GM19438 (cell line): ENCODE measurements around the gene CASQ1.

Experiments used
- ATAC-seq: cut with Tn5 transposase; IDR thresholded peaks from one replicate; pipeline ENCODE4 v1.9.1; 2021; ENCODE audit warnings: low read depth; ENCODE audit not compliant: unreplicated experiment

Gene CASQ1

GRCh38 chr1:160168016-160168415 is 22.4 kb upstream of the CASQ1 start:
- ATAC-seq = no peak

GRCh38 chr1:160168609-160169369 is 21.6 kb upstream of the CASQ1 start:
- ATAC-seq = no peak

- ATAC-seq = peak; percentile 53
Measured at GRCh38 chr1:160169553-160170399, 20.6 kb upstream of the CASQ1 start.

- no peak for ATAC-seq
Measured at GRCh38 chr1:160171354-160171753, 19.0 kb upstream of the CASQ1 start.

- no peak for ATAC-seq
Measured at GRCh38 chr1:160171980-160172379, 18.4 kb upstream of the CASQ1 start.

GRCh38 chr1:160177231-160177630 is 13.1 kb upstream of the CASQ1 start:
- no peak for ATAC-seq

GRCh38 chr1:160177667-160178066 is 12.7 kb upstream of the CASQ1 start:
- no peak for ATAC-seq

- ATAC-seq = no peak
Measured at GRCh38 chr1:160178731-160179130, 11.6 kb upstream of the CASQ1 start.

- no peak for ATAC-seq
Measured at GRCh38 chr1:160179336-160179735, 11.0 kb upstream of the CASQ1 start.

- ATAC-seq = no peak
Measured at GRCh38 chr1:160186246-160186645, 4.1 kb upstream of the CASQ1 start.

- ATAC-seq = no peak
Measured at GRCh38 chr1:160186729-160187128, 3.6 kb upstream of the CASQ1 start.

GRCh38 chr1:160187407-160187806 is 3.0 kb upstream of the CASQ1 start:
- ATAC-seq = no peak

GRCh38 chr1:160188341-160188740 is 2.0 kb upstream of the CASQ1 start:
- no peak for ATAC-seq

- no peak for ATAC-seq
Measured at GRCh38 chr1:160191756-160192155, 1.4 kb downstream of the CASQ1 start.

- no peak for ATAC-seq
Measured at GRCh38 chr1:160192234-160192633, 1.9 kb downstream of the CASQ1 start.

- no peak for ATAC-seq
Measured at GRCh38 chr1:160193091-160193819, 2.9 kb downstream of the CASQ1 start.

GRCh38 chr1:160193832-160194736 is 3.7 kb downstream of the CASQ1 start:
- ATAC-seq = no peak

- no peak for ATAC-seq
Measured at GRCh38 chr1:160194737-160195059, 4.3 kb downstream of the CASQ1 start.

GRCh38 chr1:160196143-160196542 is 5.8 kb downstream of the CASQ1 start:
- ATAC-seq = no peak

- ATAC-seq = no peak
Measured at GRCh38 chr1:160197231-160197630, 6.9 kb downstream of the CASQ1 start.
